Mesodermal cell (in vitro differentiated cells): Measurements from ENCODE around the gene PALM.

Source experiments
- H3K27ac ChIP-seq: 2 replicates; pipeline ENCODE4 v1.7.0; 2013; ENCODE audit warnings: mild to moderate bottlenecking, low read depth, low read length, moderate library complexity; ENCODE audit not compliant: severe bottlenecking
- H3K36me3 ChIP-seq: 2 replicates; pipeline ENCODE4 v1.7.1; 2013; ENCODE audit warnings: mild to moderate bottlenecking, low read length, moderate library complexity; ENCODE audit not compliant: control insufficient read depth, insufficient read depth
- H3K4me1 ChIP-seq: one replicate; pipeline ENCODE4 v1.7.1; 2013; ENCODE audit warnings: mild to moderate bottlenecking, low read length; ENCODE audit not compliant: insufficient read depth, control insufficient read depth, poor library complexity, severe bottlenecking
- H3K4me3 ChIP-seq: 2 replicates; pipeline ENCODE4 v1.7.0; 2013; ENCODE audit warnings: low read length, control low read depth, mild to moderate bottlenecking; ENCODE audit not compliant: insufficient read depth, poor library complexity, severe bottlenecking; ENCODE audit errors: extremely low read depth
- H3K9me3 ChIP-seq: 2 replicates; pipeline ENCODE4 v1.7.1; 2013; ENCODE audit warnings: mild to moderate bottlenecking, low read length, moderate library complexity; ENCODE audit not compliant: control insufficient read depth
- WGBS, 2 experiments: methylation state at CpG; one replicate each; pipeline ENCODE4 v1.1.5; 2013; ENCODE audit warnings: missing lambda C conversion rate in 2 of 2; ENCODE audit not compliant: insufficient coverage in 2 of 2; 5-methylcytosine and 5-hydroxymethylcytosine counted together

PALM gene

GRCh38 chr19:788983-789700, 80.4 kb downstream of the PALM start:
- 36 to 37% methylated on average over 29 to 30 of the region's 33 CpGs for WGBS, 2 experiments
- Histone ChIP-seq H3K4me3 (no peak overlapping the region), H3K36me3 (no peaks in the 10 kb centered on the region), H3K27ac (peak overlapping the region; percentile 97), H3K9me3 (no peaks in the 10 kb centered on the region), H3K4me1 (peaks cover 31% of the 10 kb centered on the region)

GRCh38 chr19:789701-790060, 80.9 kb downstream of the PALM start:
- peak overlapping the region; percentile 97 for H3K27ac ChIP-seq
- H3K36me3 ChIP-seq = no peaks in the 10 kb centered on the region
- H3K9me3 ChIP-seq = no peaks in the 10 kb centered on the region
- no peak overlapping the region for H3K4me3 ChIP-seq
- WGBS, 2 experiments = 79 to 81% methylated on average over 6 to 9 of the region's 9 CpGs
- H3K4me1 ChIP-seq = peaks cover 31% of the 10 kb centered on the region

GRCh38 chr19:791007-791566, 82.4 kb downstream of the PALM start:
- WGBS, 2 experiments = 94% methylated on average over 24 to 25 of the region's 26 CpGs
- Histone ChIP-seq H3K4me3 (no peak overlapping the region), H3K36me3 (no peaks in the 10 kb centered on the region), H3K9me3 (no peaks in the 10 kb centered on the region), H3K4me1 (peaks cover 31% of the 10 kb centered on the region), H3K27ac (no peak overlapping the region)

GRCh38 chr19:791567-792305, 83.0 kb downstream of the PALM start:
- Histone ChIP-seq H3K27ac (no peak overlapping the region), H3K4me3 (no peak overlapping the region), H3K9me3 (no peaks in the 10 kb centered on the region), H3K36me3 (no peaks in the 10 kb centered on the region), H3K4me1 (peaks cover 31% of the 10 kb centered on the region)
- WGBS, 2 experiments = 79 to 81% methylated on average over 4 to 6 of the region's 8 CpGs

- Histone ChIP-seq H3K4me1 (peaks cover 31% of the 10 kb centered on the region), H3K4me3 (no peak overlapping the region), H3K36me3 (no peaks in the 10 kb centered on the region), H3K27ac (no peak overlapping the region), H3K9me3 (no peaks in the 10 kb centered on the region)
- 86% methylated on average over 10 to 11 of the region's 16 CpGs for WGBS, 2 experiments
These were observed 83.7 kb downstream of the PALM start for GRCh38 chr19:792306-792885.

- WGBS, 2 experiments = 97 to 99% methylated on average over 10 to 12 of the region's 12 CpGs
- no peak overlapping the region for H3K27ac ChIP-seq
- H3K4me3 ChIP-seq = no peak overlapping the region
- H3K4me1 ChIP-seq = peaks cover 26% of the 10 kb centered on the region
- peaks cover 9% of the 10 kb centered on the region for H3K36me3 ChIP-seq
- no peaks in the 10 kb centered on the region for H3K9me3 ChIP-seq
These were observed 85.1 kb downstream of the PALM start for GRCh38 chr19:793806-794205.

GRCh38 chr19:795073-795611, 86.4 kb downstream of the PALM start:
- Histone ChIP-seq H3K4me1 (peaks cover 22% of the 10 kb centered on the region), H3K4me3 (no peak overlapping the region), H3K27ac (no peak overlapping the region), H3K9me3 (no peaks in the 10 kb centered on the region), H3K36me3 (peaks cover 22% of the 10 kb centered on the region)
- 98 to 99% methylated on average over 27 to 28 of the region's 28 CpGs for WGBS, 2 experiments

GRCh38 chr19:795691-796581, 87.2 kb downstream of the PALM start:
- Histone ChIP-seq H3K4me1 (peaks cover 30% of the 10 kb centered on the region), H3K4me3 (peak overlapping the region; percentile 38), H3K27ac (no peak overlapping the region), H3K36me3 (peaks cover 29% of the 10 kb centered on the region), H3K9me3 (no peaks in the 10 kb centered on the region)
- WGBS, 2 experiments = 91 to 94% methylated on average over 38 to 39 of the region's 39 CpGs

GRCh38 chr19:796692-797527, 88.2 kb downstream of the PALM start, which contains the start of gene PTBP1:
PTBP1 (plus strand) TSS chr19:797452; CDS start chr19:797498, 46 bp downstream.
- 1 to 3% methylated on average over 74 to 78 of the region's 83 CpGs for WGBS, 2 experiments
- Histone ChIP-seq H3K4me3 (peak within 1 kb of the TSS; percentile 97), H3K27ac (peak within 1 kb of the TSS; percentile 99), H3K9me3 (no peaks in the 10 kb centered on the region), H3K36me3 (peaks cover 39% of the 10 kb centered on the region), H3K4me1 (peaks cover 35% of the 10 kb centered on the region)
